ENCODE measurements around the gene CPB2.

DNA sequence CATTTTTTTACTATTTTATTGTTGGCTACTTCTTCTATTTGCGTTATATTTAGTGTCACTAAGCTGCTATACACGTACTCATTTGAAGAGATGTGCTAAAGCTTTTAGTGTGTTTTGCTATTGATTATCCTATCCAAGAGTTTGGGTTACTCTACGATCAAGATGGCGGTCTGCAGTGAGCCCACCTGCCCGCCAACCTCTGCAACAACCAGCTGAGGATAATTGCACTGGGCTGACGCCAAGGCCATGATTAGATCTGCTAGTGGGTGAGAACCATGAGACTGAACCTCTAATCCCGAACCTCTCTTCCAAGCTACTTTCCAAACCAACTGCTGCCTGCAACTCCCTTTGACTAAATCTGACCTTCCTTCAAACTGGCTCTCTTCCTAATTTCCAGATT lies 1.8 kb downstream of the CPB2 start:
- TF ChIP-seq POLR2A (IDR thresholded peaks at IDR 0.05; ENCODE audit: extremely low read depth, insufficient read length) (no peak), MYC (IDR thresholded peaks at IDR 0.05; ENCODE audit: low read depth, low read length) (no peak)
- TF ChIP-seq, protein P1, sequence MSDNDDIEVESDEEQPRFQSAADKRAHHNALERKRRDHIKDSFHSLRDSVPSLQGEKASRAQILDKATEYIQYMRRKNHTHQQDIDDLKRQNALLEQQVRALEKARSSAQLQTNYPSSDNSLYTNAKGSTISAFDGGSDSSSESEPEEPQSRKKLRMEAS (IDR thresholded peaks at IDR 0.05; ENCODE audit: low read depth, low read length): no peak
- TF ChIP-seq, protein P2, sequence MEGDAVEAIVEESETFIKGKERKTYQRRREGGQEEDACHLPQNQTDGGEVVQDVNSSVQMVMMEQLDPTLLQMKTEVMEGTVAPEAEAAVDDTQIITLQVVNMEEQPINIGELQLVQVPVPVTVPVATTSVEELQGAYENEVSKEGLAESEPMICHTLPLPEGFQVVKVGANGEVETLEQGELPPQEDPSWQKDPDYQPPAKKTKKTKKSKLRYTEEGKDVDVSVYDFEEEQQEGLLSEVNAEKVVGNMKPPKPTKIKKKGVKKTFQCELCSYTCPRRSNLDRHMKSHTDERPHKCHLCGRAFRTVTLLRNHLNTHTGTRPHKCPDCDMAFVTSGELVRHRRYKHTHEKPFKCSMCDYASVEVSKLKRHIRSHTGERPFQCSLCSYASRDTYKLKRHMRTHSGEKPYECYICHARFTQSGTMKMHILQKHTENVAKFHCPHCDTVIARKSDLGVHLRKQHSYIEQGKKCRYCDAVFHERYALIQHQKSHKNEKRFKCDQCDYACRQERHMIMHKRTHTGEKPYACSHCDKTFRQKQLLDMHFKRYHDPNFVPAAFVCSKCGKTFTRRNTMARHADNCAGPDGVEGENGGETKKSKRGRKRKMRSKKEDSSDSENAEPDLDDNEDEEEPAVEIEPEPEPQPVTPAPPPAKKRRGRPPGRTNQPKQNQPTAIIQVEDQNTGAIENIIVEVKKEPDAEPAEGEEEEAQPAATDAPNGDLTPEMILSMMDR (IDR thresholded peaks at IDR 0.05; ENCODE audit: low read depth, low read length): no peak
